A549 treated with ZK216348 at 1 μM for 4 hours (cell line): Measurements from ENCODE around the gene ACTL7B. TPM values are rescaled to one million over a fixed set of nuclear protein-coding genes. Genes with fewer than 3 reads are reported as not detected.

ENCODE experiments used
- total RNA-seq: library from RNA; stranded (reverse); fragments of 200-300 nt; extraction: Qiagen RNA extraction; gene quantifications from 5 replicates; pipeline ENCODE4 v1.2.3, GENCODE V29; 2022; ENCODE audit warnings: low read depth

ACTL7B gene, protein sequence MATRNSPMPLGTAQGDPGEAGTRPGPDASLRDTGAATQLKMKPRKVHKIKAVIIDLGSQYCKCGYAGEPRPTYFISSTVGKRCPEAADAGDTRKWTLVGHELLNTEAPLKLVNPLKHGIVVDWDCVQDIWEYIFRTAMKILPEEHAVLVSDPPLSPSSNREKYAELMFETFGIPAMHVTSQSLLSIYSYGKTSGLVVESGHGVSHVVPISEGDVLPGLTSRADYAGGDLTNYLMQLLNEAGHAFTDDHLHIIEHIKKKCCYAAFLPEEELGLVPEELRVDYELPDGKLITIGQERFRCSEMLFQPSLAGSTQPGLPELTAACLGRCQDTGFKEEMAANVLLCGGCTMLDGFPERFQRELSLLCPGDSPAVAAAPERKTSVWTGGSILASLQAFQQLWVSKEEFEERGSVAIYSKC
- total RNA-seq: not detected in 5 replicates

GRCh38 chr9:108855888-108856287 is at the start of gene ACTL7B:
ACTL7B (minus strand) TSS chr9:108855986; CDS start chr9:108855930, 56 bp downstream.

DNA sequence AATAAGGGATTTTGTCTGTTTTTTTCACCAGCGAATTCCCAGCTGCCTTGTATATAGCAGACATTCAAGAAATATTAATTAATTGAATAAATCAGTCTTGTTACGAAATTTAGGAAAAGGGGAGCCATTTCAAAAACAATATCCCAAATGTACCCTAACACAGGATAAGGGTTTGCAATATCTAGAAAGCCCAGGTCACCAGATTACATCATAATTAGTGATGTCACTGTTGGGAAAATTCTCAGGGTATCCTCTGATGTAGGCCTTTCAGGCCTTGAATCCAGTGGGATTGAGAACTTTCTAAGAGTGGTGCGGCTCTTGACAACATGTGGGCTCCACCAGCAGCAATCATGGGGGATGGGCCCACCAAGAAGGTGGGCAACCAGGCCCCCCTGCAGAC is 6.2 kb upstream of the ACTL7B start, which contains the start of gene ACTL7A:
Gene ACTL7A, plus strand, starts transcription at position 270 of the 400 bp plus-strand sequence. Its CDS starts 57 bp downstream, at position 327.

Other genes starting within 250 kb of the ACTL7B start
- not detected in 5 replicates for gene ACTL7A, start 6.3 kb upstream of the ACTL7B start, total RNA-seq
- gene ELP1, start 78.1 kb upstream of the ACTL7B start, total RNA-seq: 20.1 to 23.4 TPM (median 21.0 TPM) in 5 replicates
- gene ABITRAM, start 78.4 kb upstream of the ACTL7B start, total RNA-seq: 20.0 to 26.4 TPM (median 20.2 TPM) in 5 replicates
- gene CTNNAL1, start 157.5 kb upstream of the ACTL7B start, total RNA-seq: 42.6 to 64.7 TPM (median 51.1 TPM) in 5 replicates